Kasumi-1 (cell line): Measurements from ENCODE around the gene SHISA7.
"Not testable (repeated sequence)": the region's sequence is repeated elsewhere in the genome, so short reads cannot be mapped to it uniquely, and the experiment has no call there.

Source experiments
- DNase-seq, 2 experiments: peaks; one replicate each; lab custom pipeline; 2025; lab: John Stamatoyannopoulos, UW

SHISA7 gene

GRCh38 chr19:55463583-55464031, 20.5 kb upstream of the SHISA7 start:
- DNase-seq, result no peak

GRCh38 chr19:55462722-55463121, 19.6 kb upstream of the SHISA7 start:
- no peak for DNase-seq

GRCh38 chr19:55461974-55462626, 19.0 kb upstream of the SHISA7 start:
- DNase-seq, result peak; percentile 12 to 30

- DNase-seq, result peak; percentile 98 to 99
Measured at GRCh38 chr19:55461259-55461973, 18.3 kb upstream of the SHISA7 start, which contains the start of gene ISOC2. ISOC2 (minus strand) TSS chr19:55461642; CDS start chr19:55456486, 5,156 bp downstream.

GRCh38 chr19:55460670-55461258, 17.7 kb upstream of the SHISA7 start:
- peak; percentile 57 to 58 for DNase-seq

GRCh38 chr19:55459950-55460657, 17.0 kb upstream of the SHISA7 start:
- no peak for DNase-seq

- no peak for DNase-seq
Measured at GRCh38 chr19:55459551-55459949, 16.4 kb upstream of the SHISA7 start.

- DNase-seq, result no peak
Measured at GRCh38 chr19:55457683-55458457, 14.8 kb upstream of the SHISA7 start.

- no peak for DNase-seq
Measured at GRCh38 chr19:55456347-55456746, 13.2 kb upstream of the SHISA7 start.

GRCh38 chr19:55455576-55456235, 12.6 kb upstream of the SHISA7 start:
- no peak for DNase-seq

- DNase-seq, result peak; percentile 50
Measured at GRCh38 chr19:55454787-55455243, 11.7 kb upstream of the SHISA7 start.

GRCh38 chr19:55453511-55454260, 10.6 kb upstream of the SHISA7 start:
- DNase-seq, result no peak

- DNase-seq, result peak; percentile 47 to 49
Measured at GRCh38 chr19:55452749-55453346, 9.7 kb upstream of the SHISA7 start.

GRCh38 chr19:55451965-55452748, 9.1 kb upstream of the SHISA7 start:
- DNase-seq, result no peak

- DNase-seq, result no peak
Measured at GRCh38 chr19:55451163-55451964, 8.3 kb upstream of the SHISA7 start.

GRCh38 chr19:55449469-55449868, 6.4 kb upstream of the SHISA7 start:
- no peak for DNase-seq

GRCh38 chr19:55448175-55448490, 5.0 kb upstream of the SHISA7 start:
- DNase-seq, result not testable (repeated sequence)
